WTC11 (cell line): ENCODE data around the gene MADCAM1. TPM values are rescaled to one million over a fixed set of nuclear protein-coding genes. Genes with fewer than 3 reads are reported as not detected.

Experiments
- ATAC-seq: fragments of 200-7000 bp; cut with Tn5 transposase; 2 replicates; pipeline ENCODE4 v1.10.0; 2021; ENCODE audit warnings: mild to moderate bottlenecking, moderate library complexity
- CTCF ChIA-PET: fragments of 300-600 bp; sonication (Branson Sonifier 250); formaldehyde crosslinking; loops from one replicate; lab custom pipeline; 2021; ENCODE audit warnings: antibody characterized with exemption; lab: Charles Lee
- POLR2A ChIA-PET: fragments of 350-600 bp; sonication (Branson Sonifier 250); formaldehyde crosslinking; loops from one replicate; lab custom pipeline; 2021; ENCODE audit warnings: antibody characterized with exemption; lab: Charles Lee
- DNase-seq: peaks from one replicate; pipeline ENCODE4 v3.0.0; 2021; ENCODE audit warnings: low spot score
- H3K27ac Mint-ChIP-seq: 2 replicates; pipeline ENCODE4 v1.8.0; 2021; ENCODE audit warnings: mixed read lengths
- H3K27me3 Mint-ChIP-seq: 2 replicates; pipeline ENCODE4 v1.8.0; 2021; ENCODE audit warnings: low read depth, mild to moderate bottlenecking, moderate library complexity, mixed read lengths
- H3K36me3 Mint-ChIP-seq: 2 replicates; pipeline ENCODE4 v1.8.0; 2021; ENCODE audit warnings: mixed read lengths
- H3K4me1 Mint-ChIP-seq: 2 replicates; pipeline ENCODE4 v1.8.0; 2022; ENCODE audit warnings: mixed read lengths
- H3K4me3 Mint-ChIP-seq: 2 replicates; pipeline ENCODE4 v1.8.0; 2021; ENCODE audit warnings: mild to moderate bottlenecking, moderate library complexity, mixed read lengths
- H3K9me3 Mint-ChIP-seq: 2 replicates; pipeline ENCODE4 v1.8.0; 2021; ENCODE audit warnings: mixed read lengths
- CBFB ChIP-seq: sonication (generic); formaldehyde crosslinking; IDR thresholded peaks from 2 replicates; pipeline ENCODE4 v1.8.1; 2022; ENCODE audit warnings: mild to moderate bottlenecking, low read depth, missing genetic modification reagents
- CDX4 ChIP-seq: fragments of 250-450 bp; sonication (Bioruptor Pico); IDR thresholded peaks from 2 replicates; pipeline ENCODE4 v1.9.0; 2021; ENCODE audit warnings: moderate library complexity, mild to moderate bottlenecking, inconsistent platforms, borderline replicate concordance
- E2F5 ChIP-seq: sonication (generic); formaldehyde crosslinking; IDR thresholded peaks from 2 replicates; pipeline ENCODE4 v1.8.1; 2022; ENCODE audit warnings: mild to moderate bottlenecking, moderate library complexity, missing genetic modification reagents
- ETV6 ChIP-seq: sonication (generic); formaldehyde crosslinking; IDR thresholded peaks from 2 replicates; pipeline ENCODE4 v1.8.1; 2022; ENCODE audit warnings: mild to moderate bottlenecking, missing genetic modification reagents
- FOXP4 ChIP-seq: sonication (generic); formaldehyde crosslinking; IDR thresholded peaks from 2 replicates; pipeline ENCODE4 v1.8.0; 2022; ENCODE audit warnings: mild to moderate bottlenecking, missing genetic modification reagents
- NFATC4 ChIP-seq: fragments of 250-450 bp; sonication (Bioruptor Pico); IDR thresholded peaks from 2 replicates; pipeline ENCODE4 v1.9.0; 2021; ENCODE audit warnings: mild to moderate bottlenecking
- NFE2L1 ChIP-seq: sonication (generic); formaldehyde crosslinking; IDR thresholded peaks from 2 replicates; pipeline ENCODE4 v1.8.1; 2023; ENCODE audit warnings: missing genetic modification reagents
- NR1H2 ChIP-seq: sonication (generic); formaldehyde crosslinking; IDR thresholded peaks from 2 replicates; pipeline ENCODE4 v1.9.0; 2021; ENCODE audit warnings: mild to moderate bottlenecking, moderate library complexity, missing genetic modification reagents
- PRDM15 ChIP-seq: sonication (generic); formaldehyde crosslinking; IDR thresholded peaks from 2 replicates; pipeline ENCODE4 v1.8.0; 2022; ENCODE audit warnings: missing genetic modification reagents
- PREB ChIP-seq: sonication (generic); formaldehyde crosslinking; IDR thresholded peaks from 2 replicates; pipeline ENCODE4 v1.8.1; 2022; ENCODE audit warnings: mild to moderate bottlenecking, missing genetic modification reagents, moderate library complexity, borderline replicate concordance
- PRRX2 ChIP-seq: fragments of 250-450 bp; sonication (Bioruptor Pico); IDR thresholded peaks from 2 replicates; pipeline ENCODE4 v1.8.0; 2021; ENCODE audit warnings: mild to moderate bottlenecking
- SMAD4 ChIP-seq: sonication (generic); formaldehyde crosslinking; IDR thresholded peaks from 2 replicates; pipeline ENCODE4 v1.8.0; 2022; ENCODE audit warnings: mild to moderate bottlenecking, missing genetic modification reagents
- TCF7 ChIP-seq: sonication (generic); formaldehyde crosslinking; IDR thresholded peaks from 2 replicates; pipeline ENCODE4 v1.8.0; 2022; ENCODE audit warnings: mild to moderate bottlenecking, low read depth, missing genetic modification reagents, moderate library complexity
- TEAD1 ChIP-seq: sonication (generic); formaldehyde crosslinking; IDR thresholded peaks from 2 replicates; pipeline ENCODE4 v1.8.0; 2022; ENCODE audit warnings: mild to moderate bottlenecking, missing genetic modification reagents
- ZBTB21 ChIP-seq: sonication (generic); formaldehyde crosslinking; IDR thresholded peaks from 2 replicates; pipeline ENCODE4 v1.8.1; 2023; ENCODE audit warnings: mild to moderate bottlenecking, missing genetic modification reagents, borderline replicate concordance
- ZBTB43 ChIP-seq: sonication (generic); formaldehyde crosslinking; IDR thresholded peaks from 2 replicates; pipeline ENCODE4 v1.8.1; 2023; ENCODE audit warnings: mild to moderate bottlenecking, missing genetic modification reagents
- ZNF232 ChIP-seq: sonication (generic); formaldehyde crosslinking; IDR thresholded peaks from 2 replicates; pipeline ENCODE4 v1.8.0; 2022; ENCODE audit warnings: mild to moderate bottlenecking, missing genetic modification reagents
- ZNF263 ChIP-seq: sonication (generic); formaldehyde crosslinking; IDR thresholded peaks from 2 replicates; pipeline ENCODE4 v1.8.1; 2022; ENCODE audit warnings: low read depth, mild to moderate bottlenecking, moderate library complexity, missing genetic modification reagents
- ZNF512 ChIP-seq: sonication (generic); formaldehyde crosslinking; IDR thresholded peaks from 2 replicates; pipeline ENCODE4 v1.8.1; 2022; ENCODE audit warnings: missing genetic modification reagents, borderline replicate concordance
- total RNA-seq: library from RNA; stranded (reverse); gene quantifications from 3 replicates; pipeline ENCODE4 v1.2.3, GENCODE V29; 2021

The MADCAM1 gene
- total RNA-seq, 1 experiment from 2014 or later, result 4.7 TPM

GRCh38 chr19:474126-475078, 21.9 kb upstream of the MADCAM1 start (continued):
- TF ChIP-seq ZNF512 (CRISPR knock-in tag) (no peak), NFATC4 (no peak), CBFB (CRISPR knock-in tag) (no peak), ZNF263 (no peak)

GRCh38 chr19:475360-475759, 20.9 kb upstream of the MADCAM1 start:
- Mint-ChIP-seq H3K4me1 (no peaks in the 10 kb centered on the region; the same call in 1 of the 2 replicates), H3K4me3 (no peak overlapping the region), H3K9me3 (peaks cover 6% of the 10 kb centered on the region), H3K27me3 (peaks cover 5% of the 10 kb centered on the region; the same call in 1 of the 2 replicates), H3K36me3 (peaks cover 3% of the 10 kb centered on the region), H3K27ac (no peak overlapping the region)
- CTCF ChIA-PET, result interaction anchor here (1.2 kb wide), 1 partner anchor 35 kb away, joined by 3 read pairs; no protein-coding TSS in a partner anchor
- ATAC-seq (no peak), DNase-seq (no peak)
- TF ChIP-seq PREB (CRISPR knock-in tag) (no peak), NR1H2 (CRISPR knock-in tag) (no peak), ZBTB21 (CRISPR knock-in tag) (no peak), CDX4 (CRISPR knock-in tag) (no peak), PRRX2 (CRISPR knock-in tag) (no peak), E2F5 (CRISPR knock-in tag) (no peak), TEAD1 (no peak), ETV6 (CRISPR knock-in tag) (no peak), SMAD4 (no peak)
- POLR2A ChIA-PET, result no interaction called here

GRCh38 chr19:478236-478903, 17.9 kb upstream of the MADCAM1 start:
- H3K27ac Mint-ChIP-seq, result no peak overlapping the region
- peaks cover 8% of the 10 kb centered on the region for H3K36me3 Mint-ChIP-seq
- DNase-seq (no peak), ATAC-seq (no peak)
- H3K4me1 Mint-ChIP-seq, result no peaks in the 10 kb centered on the region; the same call in 1 of the 2 replicates
- peaks cover 23% of the 10 kb centered on the region for H3K9me3 Mint-ChIP-seq
- H3K4me3 Mint-ChIP-seq, result no peak overlapping the region
- POLR2A ChIA-PET, result interaction anchor here (0.8 to 1.5 kb wide), 2 partner anchors 11 to 29 kb away, joined by 3 to 4 read pairs; no protein-coding TSS in a partner anchor
- H3K27me3 Mint-ChIP-seq, result peaks cover 14% of the 10 kb centered on the region; the same call in 1 of the 2 replicates
- CTCF ChIA-PET, result interaction anchor here (1.0 to 2.3 kb wide), 8 partner anchors 17 to 168 kb away, joined by 3 to 15 read pairs (median 4); partner anchors contain the start of genes C2CD4C and SHC2
- TF ChIP-seq ZBTB43 (no peak), PRDM15 (CRISPR knock-in tag) (no peak), FOXP4 (CRISPR knock-in tag) (no peak), CBFB (CRISPR knock-in tag) (no peak), NFE2L1 (CRISPR knock-in tag) (no peak), TCF7 (CRISPR knock-in tag) (no peak), TEAD1 (no peak), PRRX2 (CRISPR knock-in tag) (no peak), ZNF232 (no peak)
